Thymus (tissue), 11 donors: ENCODE results near the gene PCNX1. TPM values are rescaled to one million over a fixed set of nuclear protein-coding genes. Genes with fewer than 3 reads are reported as not detected.

Experiments used
- DNase-seq, 9 donors: peaks; one replicate each; pipeline ENCODE4 v3.0.0-alpha.2; 2013; ENCODE audit warnings: low spot score in 9 of 9, low read depth in 6 of 9, missing footprints in 1 of 9
- H3K27ac ChIP-seq, 2 donors: one replicate each; pipeline ENCODE4 v1.5.1; 2013; ENCODE audit warnings: control low read depth in 1 of 2, low read depth in 1 of 2, low read length in 1 of 2, mild to moderate bottlenecking in 1 of 2, moderate library complexity in 1 of 2
- H3K27me3 ChIP-seq, 2 donors: one replicate each; pipeline ENCODE4 v1.5.1; 2013; ENCODE audit warnings: low read length in 1 of 2; ENCODE audit not compliant: control insufficient read depth in 2 of 2, insufficient read depth in 1 of 2
- H3K36me3 ChIP-seq, 2 donors: one replicate each; pipeline ENCODE4 v1.5.1; 2013; ENCODE audit warnings: low read length in 1 of 2, mild to moderate bottlenecking in 1 of 2, moderate library complexity in 1 of 2; ENCODE audit not compliant: control insufficient read depth in 2 of 2, insufficient read depth in 2 of 2
- H3K4me1 ChIP-seq, 2 donors: one replicate each; pipeline ENCODE4 v1.5.1; 2013; ENCODE audit warnings: low read length in 2 of 2; ENCODE audit not compliant: control insufficient read depth in 2 of 2, insufficient read depth in 2 of 2
- H3K4me3 ChIP-seq, 2 donors: one replicate each; pipeline ENCODE4 v1.5.1; 2013; ENCODE audit warnings: low read length in 2 of 2, control low read depth in 1 of 2, mild to moderate bottlenecking in 1 of 2
- H3K9me3 ChIP-seq, 2 donors: one replicate each; pipeline ENCODE4 v1.5.1; 2013; ENCODE audit warnings: low read length in 1 of 2, mild to moderate bottlenecking in 1 of 2; ENCODE audit not compliant: control insufficient read depth in 2 of 2, insufficient read depth in 1 of 2
- WGBS: extraction: QIAGEN DNeasy Blood & Tissue Kit; methylation state at CpG from one replicate; pipeline ENCODE4 v1.1.7; 2013; 5-methylcytosine and 5-hydroxymethylcytosine counted together
- polyA plus RNA-seq: library from polyadenylated mRNA; stranded (reverse); fragments of 200-250 nt; gene quantifications from one replicate; pipeline ENCODE4 v1.2.3, GENCODE V29; 2013
- total RNA-seq: library from RNA; stranded (reverse); fragments of 120-200 nt; gene quantifications from one replicate; pipeline ENCODE4 v1.2.4, GENCODE V29; 2013
- donor health status: healthy.

Gene PCNX1
- total and polyA plus RNA-seq, 2 donors, result 10.9 to 29.3 TPM

- Histone ChIP-seq H3K4me1 (no peaks in the 10 kb centered on the region), H3K36me3 (peaks cover 14 to 22% of the 10 kb centered on the region in 2 donors)
These were observed 179.3 kb downstream of the PCNX1 start for GRCh38 chr14:71086567-71086966.

DNA sequence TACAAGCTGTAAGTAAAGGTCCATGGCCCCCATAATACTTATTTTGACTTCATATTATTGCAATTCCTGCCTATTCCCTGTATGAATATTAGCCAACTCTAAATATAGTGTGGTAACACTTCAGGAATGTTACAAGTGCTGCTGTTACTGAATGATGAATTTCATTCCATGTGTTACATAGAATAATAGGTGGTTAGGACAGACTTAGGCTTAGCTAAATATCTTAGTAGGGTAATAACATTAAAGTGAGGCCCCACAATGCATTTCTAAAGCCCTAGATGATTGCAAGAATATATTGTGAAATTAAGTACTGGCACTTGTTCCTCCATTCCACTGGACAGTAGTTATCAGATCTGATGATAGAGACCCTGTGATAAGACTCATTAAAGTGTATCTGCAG is 182.7 kb downstream of the PCNX1 start:
- H3K27ac ChIP-seq, result no peak overlapping the region
- DNase-seq, result no peak
- no peaks in the 10 kb centered on the region for H3K27me3 ChIP-seq
- peaks cover 13 to 26% of the 10 kb centered on the region in 2 donors for H3K36me3 ChIP-seq
- no peaks in the 10 kb centered on the region for H3K4me1 ChIP-seq
- no peak overlapping the region for H3K4me3 ChIP-seq
- H3K9me3 ChIP-seq, result no peaks in the 10 kb centered on the region

More at GRCh38 chr14:71086567-71086966, 179.3 kb downstream of the PCNX1 start:
- 97% methylated on average over 7 of the region's 7 CpGs for WGBS
- Histone ChIP-seq H3K27ac (no peak overlapping the region), H3K9me3 (no peaks in the 10 kb centered on the region), H3K27me3 (no peaks in the 10 kb centered on the region), H3K4me3 (no peak overlapping the region)
- DNase-seq, result no peak

- Histone ChIP-seq H3K4me3 (no peak overlapping the region), H3K27me3 (no peaks in the 10 kb centered on the region), H3K36me3 (peaks cover 6 to 9% of the 10 kb centered on the region in 2 donors), H3K4me1 (no peaks in the 10 kb centered on the region), H3K9me3 (no peaks in the 10 kb centered on the region), H3K27ac (no peak overlapping the region)
- DNase-seq, result no peak
- WGBS, result 95% methylated on average over 5 of the region's 5 CpGs
These were observed 187.5 kb downstream of the PCNX1 start for GRCh38 chr14:71094722-71095121.

DNA sequence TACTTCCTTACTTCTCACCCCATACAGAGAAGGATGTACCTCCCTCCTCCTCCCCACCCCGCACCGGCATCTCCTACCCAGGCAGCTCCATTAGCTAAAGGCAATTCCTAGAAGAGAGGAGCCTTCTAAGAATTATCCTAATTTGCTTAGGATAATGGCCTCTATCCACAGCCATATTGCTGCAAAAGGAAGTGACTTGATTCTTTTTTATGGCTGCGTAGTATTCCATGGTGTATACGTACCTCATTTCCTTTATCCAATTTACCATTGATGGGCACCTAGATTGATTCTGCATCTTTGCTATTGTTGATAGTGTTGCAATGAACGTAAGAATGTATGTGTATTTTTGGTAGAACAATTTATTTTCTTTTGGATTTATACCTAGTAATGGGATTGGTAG is 189.7 kb downstream of the PCNX1 start:
- Histone ChIP-seq H3K36me3 (peaks cover under 1 to 4% of the 10 kb centered on the region in 2 donors), H3K27ac (no peak overlapping the region)
- WGBS, result 96% methylated on average over 5 of the region's 5 CpGs

GRCh38 chr14:71103662-71104484 is 196.6 kb downstream of the PCNX1 start:
- H3K4me1 ChIP-seq, result no peaks in the 10 kb centered on the region
- H3K36me3 ChIP-seq, result peaks cover 19 to 21% of the 10 kb centered on the region in 2 donors
- H3K27ac ChIP-seq, result no peak overlapping the region
- no peaks in the 10 kb centered on the region for H3K9me3 ChIP-seq
- no peak overlapping the region for H3K4me3 ChIP-seq
- WGBS, result 77% methylated on average over 3 of the region's 3 CpGs
- DNase-seq, result peak; percentile 11 to 74 (median 43)
- H3K27me3 ChIP-seq, result no peaks in the 10 kb centered on the region

More for the DNA sequence above, 189.7 kb downstream of the PCNX1 start:
- Histone ChIP-seq H3K27me3 (no peaks in the 10 kb centered on the region), H3K4me3 (no peak overlapping the region), H3K9me3 (no peaks in the 10 kb centered on the region), H3K4me1 (no peaks in the 10 kb centered on the region)
- no peak for DNase-seq

DNA sequence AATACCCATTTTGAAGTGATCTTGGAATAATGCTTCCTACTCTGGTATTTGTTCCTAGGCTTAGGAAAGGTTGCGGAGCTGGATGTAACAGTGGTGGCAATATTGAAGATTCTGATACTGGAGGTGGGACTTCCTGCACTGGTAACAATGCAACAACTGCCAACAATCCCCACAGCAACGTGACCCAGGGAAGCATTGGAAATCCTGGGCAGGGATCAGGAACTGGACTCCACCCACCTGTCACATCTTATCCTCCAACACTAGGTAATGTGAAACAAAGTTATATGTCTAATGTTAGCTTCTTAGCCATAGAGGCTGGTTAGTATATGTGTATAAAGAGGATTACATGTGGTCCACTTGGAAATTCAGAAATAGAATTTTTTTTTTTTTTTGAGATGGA is 197.9 kb downstream of the PCNX1 start:
- no peak overlapping the region for H3K27ac ChIP-seq
- H3K4me1 ChIP-seq, result no peaks in the 10 kb centered on the region
- peaks cover 23 to 29% of the 10 kb centered on the region in 2 donors for H3K36me3 ChIP-seq
- no peak for DNase-seq
- no peaks in the 10 kb centered on the region for H3K9me3 ChIP-seq
- over 99% methylated on average over 2 of the region's 2 CpGs for WGBS
- H3K4me3 ChIP-seq, result no peak overlapping the region
- H3K27me3 ChIP-seq, result no peaks in the 10 kb centered on the region

GRCh38 chr14:71107921-71108320 is 200.7 kb downstream of the PCNX1 start:
- H3K36me3 ChIP-seq, result peaks cover 21 to 32% of the 10 kb centered on the region in 2 donors
- WGBS, result 98% methylated on average over 2 of the region's 2 CpGs

GRCh38 chr14:71108398-71109119 is 201.3 kb downstream of the PCNX1 start:
- H3K9me3 ChIP-seq, result no peaks in the 10 kb centered on the region
- no peak for DNase-seq
- peaks cover 21 to 26% of the 10 kb centered on the region in 2 donors for H3K36me3 ChIP-seq
- WGBS, result 96% methylated on average over 16 of the region's 16 CpGs
- no peaks in the 10 kb centered on the region for H3K27me3 ChIP-seq
- H3K4me1 ChIP-seq, result no peaks in the 10 kb centered on the region
- no peak overlapping the region for H3K4me3 ChIP-seq
- H3K27ac ChIP-seq, result no peak overlapping the region

More at GRCh38 chr14:71107921-71108320, 200.7 kb downstream of the PCNX1 start:
- H3K9me3 ChIP-seq, result no peaks in the 10 kb centered on the region
- H3K4me3 ChIP-seq, result no peak overlapping the region
- no peak for DNase-seq
- H3K27me3 ChIP-seq, result no peaks in the 10 kb centered on the region
- H3K4me1 ChIP-seq, result no peaks in the 10 kb centered on the region
- H3K27ac ChIP-seq, result no peak overlapping the region

DNA sequence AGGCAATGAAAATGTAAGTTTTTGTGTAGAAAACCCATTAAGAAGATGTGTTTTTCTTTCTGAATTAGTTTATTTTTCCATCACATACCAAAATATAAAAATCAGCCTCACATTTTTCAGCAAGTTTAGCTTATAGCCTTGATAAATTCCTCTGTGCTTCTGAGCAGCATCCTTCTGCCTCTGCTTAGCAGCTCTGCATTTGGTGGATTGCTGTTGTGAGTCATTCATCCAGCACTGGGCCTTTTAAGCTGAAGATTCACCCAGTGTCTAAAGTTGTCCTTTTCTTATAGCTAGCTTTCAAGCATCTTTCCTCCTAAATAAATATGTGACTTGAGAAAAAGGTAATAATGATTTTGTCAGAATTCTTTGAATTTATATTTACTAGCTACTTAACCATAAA is 206.1 kb downstream of the PCNX1 start:
- Histone ChIP-seq H3K36me3 (peaks cover 12 to 16% of the 10 kb centered on the region in 2 donors), H3K4me3 (no peak overlapping the region), H3K27ac (no peak overlapping the region), H3K4me1 (no peaks in the 10 kb centered on the region), H3K27me3 (no peaks in the 10 kb centered on the region), H3K9me3 (no peaks in the 10 kb centered on the region)
- no peak for DNase-seq
